ENCODE data around the gene EIF1B. TPM values are rescaled to one million over a fixed set of nuclear protein-coding genes. Genes with fewer than 3 reads are reported as not detected.

Gene EIF1B
- total RNA-seq, 1 experiment from 2014 or later = 33.6 TPM

- Histone ChIP-seq H3K4me2 (ENCODE audit: low read length) (no peak overlapping the region), H3K79me2 (ENCODE audit: insufficient read depth, low read length) (no peaks in the 10 kb centered on the region), H3K4me3 (replicated peaks in 1 of 2; ENCODE audit: low read depth in 1 of 2, low read length in 2 of 2) (no peak overlapping the region), H3K27ac (ENCODE audit: low read depth, low read length) (no peak overlapping the region), H3K9ac (ENCODE audit: low read length) (no peak overlapping the region), H3K4me1 (ENCODE audit: control insufficient read depth in 1 of 2, insufficient read depth in 2 of 2, low read length in 2 of 2) (no peaks in the 10 kb centered on the region), H3K27me3 (ENCODE audit: insufficient read depth, low read length) (peaks cover 9% of the 10 kb centered on the region; the same call in 1 of the 2 replicates), H4K20me1 (ENCODE audit: insufficient read depth) (no peaks in the 10 kb centered on the region), H2AFZ (ENCODE audit: low read depth, low read length, poor library complexity, severe bottlenecking) (no peak overlapping the region), H3K36me3 (ENCODE audit: control insufficient read depth in 1 of 2, insufficient read depth in 2 of 2, low read length in 2 of 2) (no peaks in the 10 kb centered on the region), H3K9me3 (ENCODE audit: control insufficient read depth in 1 of 2, insufficient read depth in 1 of 2, low read depth in 1 of 2, low read length in 2 of 2) (no peaks in the 10 kb centered on the region), H3K9me2 (ENCODE audit: insufficient read depth) (no peaks in the 10 kb centered on the region)
- DNase-seq (ENCODE audit: low read depth, low spot score) (no peak), ATAC-seq (no peak)
- CTCF ChIA-PET = no interaction called here
- no TSS peak for BruUV-seq (replicated peaks)
- TF ChIP-seq SIN3A (IDR thresholded peaks at IDR 0.05; ENCODE audit: low read depth) (no peak), FOSL1 (IDR thresholded peaks at IDR 0.05; ENCODE audit: low read depth) (no peak), YY1 (IDR thresholded peaks at IDR 0.05; ENCODE audit: extremely low read depth, insufficient replicate concordance, low read depth, low read length) (no peak), ATF3 (IDR thresholded peaks at IDR 0.05) (no peak), ZNF274 (IDR thresholded peaks at IDR 0.05; ENCODE audit: low read depth, low read length) (no peak), JUND (IDR thresholded peaks at IDR 0.05) (no peak), EZH2 (IDR thresholded peaks at IDR 0.05) (no peak), CEBPB (IDR thresholded peaks at IDR 0.05; ENCODE audit: low read depth) (no peak), RAD21 (IDR thresholded peaks at IDR 0.05; ENCODE audit: low read depth) (no peak), TCF7L2 (IDR thresholded peaks at IDR 0.05; ENCODE audit: borderline replicate concordance, extremely low read depth, insufficient read depth, insufficient read length) (no peak), POLR2AphosphoS5 (IDR thresholded peaks at IDR 0.05; ENCODE audit: low read depth, low read length) (no peak), EZH2phosphoT487 (IDR thresholded peaks at IDR 0.05; ENCODE audit: borderline replicate concordance) (no peak), SRF (IDR thresholded peaks at IDR 0.05; ENCODE audit: low read depth) (no peak), ELF1 (IDR thresholded peaks at IDR 0.05; ENCODE audit: borderline replicate concordance, low read depth) (no peak), ZFX (IDR thresholded peaks at IDR 0.05) (no peak), CBX3 (IDR thresholded peaks at IDR 0.05; ENCODE audit: low read depth) (no peak)
- TF ChIP-seq, protein P1, sequence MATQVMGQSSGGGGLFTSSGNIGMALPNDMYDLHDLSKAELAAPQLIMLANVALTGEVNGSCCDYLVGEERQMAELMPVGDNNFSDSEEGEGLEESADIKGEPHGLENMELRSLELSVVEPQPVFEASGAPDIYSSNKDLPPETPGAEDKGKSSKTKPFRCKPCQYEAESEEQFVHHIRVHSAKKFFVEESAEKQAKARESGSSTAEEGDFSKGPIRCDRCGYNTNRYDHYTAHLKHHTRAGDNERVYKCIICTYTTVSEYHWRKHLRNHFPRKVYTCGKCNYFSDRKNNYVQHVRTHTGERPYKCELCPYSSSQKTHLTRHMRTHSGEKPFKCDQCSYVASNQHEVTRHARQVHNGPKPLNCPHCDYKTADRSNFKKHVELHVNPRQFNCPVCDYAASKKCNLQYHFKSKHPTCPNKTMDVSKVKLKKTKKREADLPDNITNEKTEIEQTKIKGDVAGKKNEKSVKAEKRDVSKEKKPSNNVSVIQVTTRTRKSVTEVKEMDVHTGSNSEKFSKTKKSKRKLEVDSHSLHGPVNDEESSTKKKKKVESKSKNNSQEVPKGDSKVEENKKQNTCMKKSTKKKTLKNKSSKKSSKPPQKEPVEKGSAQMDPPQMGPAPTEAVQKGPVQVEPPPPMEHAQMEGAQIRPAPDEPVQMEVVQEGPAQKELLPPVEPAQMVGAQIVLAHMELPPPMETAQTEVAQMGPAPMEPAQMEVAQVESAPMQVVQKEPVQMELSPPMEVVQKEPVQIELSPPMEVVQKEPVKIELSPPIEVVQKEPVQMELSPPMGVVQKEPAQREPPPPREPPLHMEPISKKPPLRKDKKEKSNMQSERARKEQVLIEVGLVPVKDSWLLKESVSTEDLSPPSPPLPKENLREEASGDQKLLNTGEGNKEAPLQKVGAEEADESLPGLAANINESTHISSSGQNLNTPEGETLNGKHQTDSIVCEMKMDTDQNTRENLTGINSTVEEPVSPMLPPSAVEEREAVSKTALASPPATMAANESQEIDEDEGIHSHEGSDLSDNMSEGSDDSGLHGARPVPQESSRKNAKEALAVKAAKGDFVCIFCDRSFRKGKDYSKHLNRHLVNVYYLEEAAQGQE (IDR thresholded peaks at IDR 0.05; ENCODE audit: low read depth) = no peak
- TF ChIP-seq, protein P2, sequence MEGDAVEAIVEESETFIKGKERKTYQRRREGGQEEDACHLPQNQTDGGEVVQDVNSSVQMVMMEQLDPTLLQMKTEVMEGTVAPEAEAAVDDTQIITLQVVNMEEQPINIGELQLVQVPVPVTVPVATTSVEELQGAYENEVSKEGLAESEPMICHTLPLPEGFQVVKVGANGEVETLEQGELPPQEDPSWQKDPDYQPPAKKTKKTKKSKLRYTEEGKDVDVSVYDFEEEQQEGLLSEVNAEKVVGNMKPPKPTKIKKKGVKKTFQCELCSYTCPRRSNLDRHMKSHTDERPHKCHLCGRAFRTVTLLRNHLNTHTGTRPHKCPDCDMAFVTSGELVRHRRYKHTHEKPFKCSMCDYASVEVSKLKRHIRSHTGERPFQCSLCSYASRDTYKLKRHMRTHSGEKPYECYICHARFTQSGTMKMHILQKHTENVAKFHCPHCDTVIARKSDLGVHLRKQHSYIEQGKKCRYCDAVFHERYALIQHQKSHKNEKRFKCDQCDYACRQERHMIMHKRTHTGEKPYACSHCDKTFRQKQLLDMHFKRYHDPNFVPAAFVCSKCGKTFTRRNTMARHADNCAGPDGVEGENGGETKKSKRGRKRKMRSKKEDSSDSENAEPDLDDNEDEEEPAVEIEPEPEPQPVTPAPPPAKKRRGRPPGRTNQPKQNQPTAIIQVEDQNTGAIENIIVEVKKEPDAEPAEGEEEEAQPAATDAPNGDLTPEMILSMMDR (IDR thresholded peaks at IDR 0.05 in 2 of 3, conservative IDR thresholded peaks at IDR 0.05 in 1 of 3; ENCODE audit: borderline replicate concordance in 1 of 3, insufficient read depth in 1 of 3, low read depth in 2 of 3, low read length in 2 of 3) = no peak
- TF ChIP-seq, protein P3, sequence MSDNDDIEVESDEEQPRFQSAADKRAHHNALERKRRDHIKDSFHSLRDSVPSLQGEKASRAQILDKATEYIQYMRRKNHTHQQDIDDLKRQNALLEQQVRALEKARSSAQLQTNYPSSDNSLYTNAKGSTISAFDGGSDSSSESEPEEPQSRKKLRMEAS (IDR thresholded peaks at IDR 0.05) = no peak
- intact Hi-C loops (cut with micrococcal nuclease) = no loop called here
- POLR2A ChIA-PET = no interaction called here
- RAD21 ChIA-PET (ENCODE audit: low non-redundant PET in 1 of 2, low total read pairs in 2 of 2, uncharacterized antibody in 2 of 2, unreplicated experiment in 2 of 2) = no interaction called here
Observed at GRCh38 chr3:40268802-40269524, 40.5 kb upstream of the EIF1B start.
